Epithelial cell of esophagus (primary cell): Measurements from ENCODE around the gene ETNK2.

Experiments used
- DNase-seq: peaks from one replicate; pipeline ENCODE4 v3.0.0; 2010; ENCODE audit warnings: low read depth
- H3K4me3 ChIP-seq: 2 replicates; pipeline ENCODE4 v1.5.1; 2011; ENCODE audit warnings: mild to moderate bottlenecking, low read length, control low read depth
- CTCF ChIP-seq: IDR thresholded peaks from 2 replicates; pipeline ENCODE4 v1.5.1; 2011; ENCODE audit warnings: low read depth, mild to moderate bottlenecking, low read length, control low read depth, inconsistent platforms; ENCODE audit not compliant: insufficient read depth; ENCODE audit errors: missing control alignments

ETNK2 gene

GRCh38 chr1:204188959-204189639, 37.3 kb upstream of the ETNK2 start:
- H3K4me3 ChIP-seq = no peak overlapping the region
- DNase-seq = no peak
- TF ChIP-seq CTCF = no peak

GRCh38 chr1:204186597-204186996, 34.8 kb upstream of the ETNK2 start:
- no peak for TF ChIP-seq CTCF
- DNase-seq = no peak
- H3K4me3 ChIP-seq = no peak overlapping the region

GRCh38 chr1:204181116-204181515, 29.3 kb upstream of the ETNK2 start:
- DNase-seq = no peak
- no peak for TF ChIP-seq CTCF
- no peak overlapping the region for H3K4me3 ChIP-seq

GRCh38 chr1:204180133-204180532, 28.3 kb upstream of the ETNK2 start:
- TF ChIP-seq CTCF = no peak

GRCh38 chr1:204178487-204179281, 26.8 kb upstream of the ETNK2 start:
- H3K4me3 ChIP-seq = no peak overlapping the region
- TF ChIP-seq CTCF = no peak
- no peak for DNase-seq

More at GRCh38 chr1:204180133-204180532, 28.3 kb upstream of the ETNK2 start:
- no peak overlapping the region for H3K4me3 ChIP-seq
- DNase-seq = no peak

- H3K4me3 ChIP-seq = no peak overlapping the region
- no peak for DNase-seq
- no peak for TF ChIP-seq CTCF
Measured at GRCh38 chr1:204177133-204177532, 25.3 kb upstream of the ETNK2 start.
